HUDEP-2 (cell line): Measurements from ENCODE around the gene PKN3.

ENCODE experiments used
- DNase-seq, 76 experiments: peaks; one replicate each; lab custom pipeline; 2025; ENCODE audit not compliant: unreplicated experiment in 76 of 76; lab: John Stamatoyannopoulos, UW

PKN3 gene

GRCh38 chr9:128714586-128715435 lies 12.5 kb downstream of the PKN3 start:
- no peak for DNase-seq

- no peak for DNase-seq
These were observed 13.1 kb downstream of the PKN3 start for GRCh38 chr9:128715436-128715750.

GRCh38 chr9:128716581-128717254 lies 14.4 kb downstream of the PKN3 start:
- no peak for DNase-seq

GRCh38 chr9:128718047-128718446 lies 15.7 kb downstream of the PKN3 start:
- DNase-seq, result no peak

- no peak for DNase-seq
These were observed 16.2 kb downstream of the PKN3 start for GRCh38 chr9:128718475-128718874.

GRCh38 chr9:128719919-128720605 lies 17.8 kb downstream of the PKN3 start:
- no peak for DNase-seq

GRCh38 chr9:128720841-128721486 lies 18.7 kb downstream of the PKN3 start:
- no peak for DNase-seq

- no peak for DNase-seq
These were observed 19.2 kb downstream of the PKN3 start for GRCh38 chr9:128721487-128722010.

GRCh38 chr9:128722380-128723351 lies 20.4 kb downstream of the PKN3 start:
- DNase-seq, result no peak

GRCh38 chr9:128723352-128723865 lies 21.1 kb downstream of the PKN3 start:
- DNase-seq, result peak in 1 of 76 experiments; percentile 6

- peak in 74 of 76 experiments; percentile 86 to 98 (median 95) for DNase-seq
These were observed 21.8 kb downstream of the PKN3 start, which contains the start of gene ZDHHC12 for GRCh38 chr9:128723866-128724743. Gene ZDHHC12 (minus strand): TSS chr9:128724127. CDS start chr9:128724093, 34 bp downstream.

- DNase-seq, result peak in 63 of 76 experiments; percentile 0 to 70 (median 44)
These were observed 22.5 kb downstream of the PKN3 start for GRCh38 chr9:128724744-128725211.

- DNase-seq, result no peak
These were observed 25.4 kb downstream of the PKN3 start for GRCh38 chr9:128727640-128728248.

GRCh38 chr9:128728298-128728697 lies 26.0 kb downstream of the PKN3 start:
- DNase-seq, result no peak

- DNase-seq, result no peak
These were observed 27.0 kb downstream of the PKN3 start for GRCh38 chr9:128729302-128729701.

- DNase-seq, result no peak
These were observed 27.6 kb downstream of the PKN3 start for GRCh38 chr9:128729766-128730517.

GRCh38 chr9:128731093-128731492 lies 28.8 kb downstream of the PKN3 start:
- DNase-seq, result no peak
